Eye (tissue), 1 donor: ENCODE measurements around the gene BAIAP3.

Source experiments
- DNase-seq: peaks from one replicate; pipeline ENCODE4 v3.0.0-alpha.2; 2015

Gene BAIAP3

DNA sequence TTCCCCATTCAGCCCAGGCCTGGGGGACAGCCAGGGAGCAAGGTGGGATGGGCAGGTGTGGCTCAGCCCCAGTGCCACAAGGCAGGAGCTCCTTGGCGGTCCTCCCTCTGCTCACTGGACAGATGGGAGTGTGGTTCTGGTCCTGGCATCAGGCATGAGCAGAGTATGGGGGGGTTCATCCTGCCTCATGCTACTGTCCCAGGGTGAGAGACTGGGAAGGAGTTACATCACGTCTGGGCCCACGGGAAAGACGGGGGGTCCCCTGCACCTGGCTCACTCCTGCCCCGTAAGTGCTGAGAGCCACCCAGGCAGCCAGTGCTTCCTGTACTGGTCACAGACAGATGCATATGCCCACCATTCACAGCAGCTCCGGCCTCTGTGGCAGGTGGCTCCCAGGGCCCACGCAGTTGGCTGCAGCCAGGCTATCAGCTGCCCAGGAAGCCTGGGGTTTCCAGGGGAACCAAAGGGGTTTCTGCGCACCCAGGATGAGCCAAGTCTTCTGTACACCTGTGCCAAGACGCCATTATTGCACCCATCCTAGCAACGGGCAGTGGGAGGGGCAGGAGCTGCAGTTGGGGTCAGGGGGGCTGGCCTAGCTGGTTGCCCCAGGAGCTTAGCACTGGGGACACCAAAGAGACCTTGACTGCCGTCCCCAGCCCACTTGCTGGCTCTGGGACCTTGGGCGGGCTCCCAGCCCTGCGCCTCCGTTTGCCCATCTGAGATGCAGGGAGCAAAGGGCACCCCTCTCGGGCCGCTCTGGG, 1.9 kb downstream of the BAIAP3 start:
- DNase-seq = no peak

DNA sequence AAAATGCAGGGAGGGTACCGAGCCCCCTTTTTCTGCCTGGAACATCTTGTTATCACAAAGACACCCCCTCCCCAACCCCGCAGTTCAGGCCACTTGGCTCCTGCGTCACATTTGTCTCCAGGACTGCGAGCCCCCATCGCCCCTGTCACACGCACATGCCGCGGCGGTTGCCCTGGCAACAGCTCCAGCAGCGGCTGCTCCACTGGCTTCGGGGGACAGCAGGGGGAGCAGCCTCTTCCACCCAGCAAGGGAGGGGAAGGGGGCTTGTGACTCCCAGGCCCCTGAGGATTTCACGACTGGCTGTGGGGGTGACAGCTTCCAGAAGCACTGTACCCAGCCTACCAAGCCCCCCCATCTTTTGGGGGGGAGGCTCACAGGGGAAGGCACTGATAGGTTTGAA, 2.6 kb downstream of the BAIAP3 start:
- DNase-seq = peak; percentile 83

DNA sequence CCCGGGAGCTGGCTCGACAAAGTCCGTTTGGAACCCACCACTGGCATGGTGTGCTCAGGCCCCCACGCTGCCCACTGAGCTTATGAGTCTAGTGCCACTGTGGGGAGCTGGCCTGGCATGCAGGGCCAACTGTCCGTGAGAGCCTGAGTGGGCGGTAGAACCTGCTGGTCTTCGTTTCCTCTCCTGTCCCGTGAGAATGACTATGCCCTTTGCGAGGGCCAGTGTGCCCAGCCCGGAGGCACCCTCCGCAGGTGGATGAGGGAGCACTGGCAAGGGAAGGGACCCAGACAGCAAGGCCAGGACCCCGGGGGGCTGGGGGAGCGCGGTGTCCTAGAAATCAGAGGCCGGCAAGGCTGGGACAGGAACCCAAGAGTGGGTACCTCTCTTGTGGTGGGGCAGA, 3.2 kb downstream of the BAIAP3 start:
- DNase-seq = no peak

DNA sequence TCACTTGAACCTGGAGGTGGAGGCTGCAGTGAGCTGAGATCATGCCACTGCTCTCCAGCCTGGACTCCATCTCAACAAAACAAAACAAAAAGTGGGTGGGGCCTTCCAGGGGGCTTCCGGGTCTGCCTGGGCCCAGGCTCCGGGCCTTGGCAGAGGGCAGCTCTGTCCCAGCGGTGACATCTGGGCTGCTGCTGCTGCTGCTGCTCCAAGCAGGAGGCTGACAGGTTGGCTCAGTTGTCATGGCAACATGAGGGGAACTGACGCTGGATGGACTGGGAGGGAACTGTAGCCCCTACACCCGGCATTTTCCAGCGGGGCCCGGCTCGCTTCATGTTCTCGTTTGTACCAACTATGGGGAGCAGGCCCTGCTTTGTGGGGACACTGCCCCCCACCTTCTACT, 4.0 kb downstream of the BAIAP3 start:
- DNase-seq = peak; percentile 75

DNA sequence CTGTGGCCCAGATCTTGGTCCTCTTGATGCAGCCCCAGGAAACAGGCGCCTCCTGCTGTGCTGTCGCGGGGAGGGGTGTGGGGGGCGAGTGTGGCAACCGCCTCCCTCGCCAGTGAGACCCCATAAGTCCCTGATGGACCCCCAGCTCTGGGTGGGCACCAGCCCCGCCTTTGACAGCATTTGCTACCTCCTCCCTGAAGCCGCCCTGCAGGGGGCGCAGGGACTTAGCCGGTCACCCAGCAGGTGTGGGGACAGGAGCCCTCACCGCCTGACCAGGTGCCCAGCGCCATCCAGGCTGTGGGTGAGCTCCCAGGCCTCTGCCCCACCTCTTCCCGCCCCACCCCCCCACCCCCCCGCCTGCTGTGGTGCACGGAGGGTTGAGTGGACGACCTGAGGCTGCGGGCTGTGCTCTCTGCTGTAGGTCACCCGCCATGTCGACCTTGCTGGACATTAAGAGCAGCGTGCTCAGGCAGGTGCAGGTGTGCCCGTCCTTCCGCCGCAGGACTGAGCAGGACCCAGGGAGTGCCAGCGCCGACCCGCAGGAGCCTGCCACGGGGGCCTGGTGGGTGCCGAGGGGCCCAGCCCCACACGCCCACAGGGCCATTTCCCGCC, 4.8 kb downstream of the BAIAP3 start:
- no peak for DNase-seq

DNA sequence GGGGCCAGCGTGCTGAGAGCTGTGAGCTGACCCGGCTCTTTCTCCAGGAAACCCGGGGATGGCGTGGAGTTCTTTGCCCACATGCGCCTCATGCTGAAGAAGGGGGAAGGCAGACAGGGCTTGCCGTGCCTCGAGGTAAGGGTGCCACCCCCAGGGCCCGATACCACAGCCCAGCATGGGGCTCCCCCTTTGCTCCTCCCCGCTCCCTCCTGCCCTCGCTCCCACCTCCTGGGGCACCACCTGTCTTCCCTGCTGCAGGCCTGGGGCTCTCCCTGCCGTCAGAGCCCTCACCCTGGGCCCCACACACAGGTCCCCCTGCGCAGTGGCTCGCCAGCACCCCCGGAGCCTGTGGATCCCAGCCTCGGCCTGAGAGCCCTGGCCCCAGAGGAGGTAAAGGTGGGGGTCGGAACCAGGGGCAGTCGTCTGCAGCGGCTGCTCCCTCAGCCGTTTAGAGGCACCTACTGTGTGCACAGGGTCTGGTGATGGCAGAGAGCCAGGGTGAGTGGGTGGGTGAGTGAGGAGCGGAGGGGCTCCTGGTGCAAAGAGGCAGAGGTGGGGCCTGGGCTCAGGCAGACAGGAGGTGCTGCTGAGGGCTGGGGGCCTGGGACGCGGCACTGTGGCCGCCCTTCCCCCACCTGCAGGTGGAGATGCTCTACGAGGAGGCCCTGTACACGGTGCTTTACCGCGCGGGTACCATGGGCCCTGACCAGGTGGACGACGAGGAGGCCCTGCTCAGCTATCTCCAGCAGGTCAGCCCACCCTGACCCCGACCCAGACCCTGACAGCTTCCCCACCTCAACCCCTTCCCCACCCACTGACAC, 5.6 kb downstream of the BAIAP3 start:
- no peak for DNase-seq

DNA sequence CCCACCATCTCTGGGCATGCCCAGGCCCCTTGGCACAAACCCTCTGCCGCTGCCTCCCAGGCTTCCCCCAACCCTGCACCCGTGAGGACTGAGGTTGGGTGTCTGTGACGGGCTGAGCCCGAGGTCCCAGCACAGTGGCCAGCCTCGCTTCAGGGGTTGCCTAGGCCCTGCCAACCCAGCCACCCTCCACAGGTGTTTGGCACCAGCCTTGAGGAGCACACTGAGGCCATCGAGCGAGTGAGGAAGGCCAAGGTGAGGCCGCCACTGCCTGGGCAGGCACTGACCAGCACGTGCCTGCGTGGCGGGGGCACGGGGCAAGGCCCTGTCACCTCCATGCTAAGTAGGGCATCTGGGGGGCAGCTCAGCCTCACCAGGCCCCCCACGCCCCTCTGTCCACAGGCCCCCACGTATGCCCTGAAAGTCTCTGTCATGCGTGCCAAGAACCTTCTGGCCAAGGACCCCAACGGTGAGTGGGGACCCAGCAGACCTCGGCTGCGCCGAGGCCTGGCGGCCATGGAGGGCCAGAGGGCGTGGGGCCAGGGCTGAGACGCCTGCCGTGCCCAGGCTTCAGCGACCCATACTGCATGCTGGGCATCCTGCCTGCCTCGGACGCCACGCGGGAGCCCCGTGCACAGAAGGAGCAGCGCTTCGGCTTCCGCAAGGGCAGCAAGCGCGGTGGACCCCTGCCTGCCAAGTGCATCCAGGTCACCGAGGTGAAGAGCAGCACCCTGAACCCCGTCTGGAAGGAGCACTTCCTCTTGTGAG, 7.5 kb downstream of the BAIAP3 start:
- DNase-seq = no peak

DNA sequence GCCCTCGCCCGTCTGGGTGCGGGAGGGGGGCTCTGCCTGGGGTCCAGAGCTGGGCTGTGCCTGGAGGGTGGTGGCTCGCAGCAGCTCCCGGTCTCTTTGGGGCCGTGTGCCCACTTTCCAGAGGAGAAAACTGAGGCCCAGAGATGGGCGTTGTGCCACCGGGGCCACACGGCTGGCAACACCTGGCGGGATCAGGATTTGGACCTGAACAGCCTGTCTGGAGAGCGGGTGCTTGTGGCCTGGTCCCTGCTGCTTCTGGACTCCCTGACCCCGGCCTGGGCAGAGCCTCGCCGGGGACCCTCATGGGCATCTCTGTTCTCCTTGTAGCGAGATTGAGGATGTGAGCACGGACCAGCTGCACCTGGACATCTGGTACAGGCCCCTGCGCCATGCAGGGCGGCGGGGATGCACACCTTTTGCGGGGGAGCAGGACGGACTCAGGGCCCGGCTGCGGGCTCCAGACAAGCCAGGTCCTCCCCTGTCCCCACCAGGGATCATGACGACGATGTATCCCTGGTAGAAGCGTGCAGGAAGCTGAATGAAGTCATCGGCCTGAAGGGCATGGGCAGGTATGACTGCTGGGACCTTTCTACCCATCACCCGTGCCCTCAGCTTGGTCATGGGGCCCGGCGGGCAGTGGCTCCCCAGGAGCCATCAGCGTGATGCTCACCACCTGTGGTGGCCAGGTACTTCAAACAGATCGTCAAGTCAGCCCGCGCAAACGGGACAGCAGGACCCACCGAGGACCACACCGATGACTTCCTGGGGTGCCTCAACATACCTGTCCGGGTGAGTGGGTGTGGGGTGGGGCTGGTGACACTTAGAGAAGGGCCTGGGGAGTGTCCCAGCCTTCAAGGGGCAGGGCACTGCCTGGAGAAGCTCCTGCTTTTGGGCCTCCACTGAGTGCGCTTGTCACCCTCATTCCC, 8.3 kb downstream of the BAIAP3 start:
- DNase-seq = no peak

DNA sequence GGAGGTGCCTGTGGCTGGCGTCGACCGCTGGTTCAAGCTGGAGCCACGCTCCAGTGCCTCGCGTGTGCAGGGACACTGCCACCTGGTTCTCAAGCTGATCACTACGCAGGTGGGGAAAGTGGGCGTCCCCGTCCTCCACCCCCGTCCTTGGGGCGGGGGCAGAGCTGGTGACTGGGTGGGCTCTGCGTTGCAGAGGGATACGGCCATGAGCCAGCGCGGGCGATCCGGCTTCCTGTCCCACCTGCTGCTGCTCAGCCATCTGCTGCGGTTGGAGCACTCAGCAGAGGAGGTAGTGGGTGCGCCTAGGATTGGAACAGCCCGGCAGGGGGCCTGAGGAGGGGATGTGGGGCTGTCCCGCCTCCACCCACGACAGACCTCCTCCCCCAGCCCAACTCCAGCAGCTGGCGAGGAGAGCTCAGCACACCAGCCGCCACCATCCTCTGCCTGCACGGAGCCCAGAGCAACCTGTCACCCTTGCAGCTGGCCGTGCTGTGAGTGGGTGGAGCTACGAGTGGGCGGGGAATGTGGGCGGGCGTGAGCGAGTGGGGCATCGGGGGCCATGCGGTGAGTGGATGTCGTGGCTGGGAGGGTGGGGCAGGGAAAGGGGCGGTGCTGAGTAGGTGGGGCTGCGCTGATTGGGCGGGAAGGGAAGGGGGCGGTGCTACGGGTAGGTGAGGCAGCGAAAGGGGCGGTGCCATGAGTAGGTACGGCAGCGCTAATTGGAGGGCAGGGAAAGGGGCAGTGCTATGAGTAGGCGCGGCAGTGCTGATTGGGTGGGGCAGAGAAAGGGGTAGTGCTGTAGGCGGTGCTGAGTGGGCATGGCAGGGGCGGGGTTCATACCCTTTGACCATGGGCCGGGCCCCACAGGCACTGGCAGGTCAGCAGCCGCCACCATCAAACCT, 9.3 kb downstream of the BAIAP3 start:
- peak; percentile 97 for DNase-seq

DNA sequence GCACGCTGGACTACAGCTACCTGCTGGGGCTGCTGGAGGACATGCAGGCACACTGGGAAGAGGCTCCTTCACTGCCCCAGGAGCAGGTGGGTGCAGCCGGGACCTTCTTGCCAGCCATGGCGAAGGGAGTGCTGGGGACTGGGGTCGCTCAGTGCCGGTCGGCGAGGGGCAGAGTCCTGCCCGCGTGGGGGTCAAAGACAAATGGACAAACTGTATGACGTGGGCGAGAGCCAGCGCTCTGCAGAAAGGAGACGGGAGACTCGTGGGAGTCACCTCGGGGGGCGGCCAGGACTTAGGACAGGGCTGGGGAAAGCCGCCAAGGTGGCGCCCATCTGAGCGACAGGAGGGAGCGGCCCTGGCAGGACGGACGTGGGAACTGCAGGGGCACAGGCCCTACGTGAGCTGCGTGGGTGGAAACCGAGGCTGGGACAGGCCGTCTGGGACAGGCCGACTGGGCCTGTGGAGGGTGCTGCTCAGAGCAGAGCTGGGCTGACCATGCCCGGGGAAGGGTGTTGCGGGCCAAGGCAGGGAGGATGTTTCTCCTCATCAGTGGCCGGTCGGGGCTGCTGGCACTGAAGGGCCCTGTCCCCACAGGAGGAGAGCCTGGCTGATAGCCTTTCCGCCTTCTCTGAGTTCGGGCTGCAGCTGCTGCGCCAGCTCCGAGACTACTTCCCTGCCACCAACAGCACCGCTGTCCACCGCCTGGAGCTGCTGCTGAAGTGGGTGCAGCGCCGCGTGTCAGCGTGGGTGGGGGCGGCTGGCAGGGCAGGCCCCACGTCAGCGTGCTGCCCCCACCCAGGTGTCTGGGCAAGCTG, 10.2 kb downstream of the BAIAP3 start:
- no peak for DNase-seq

DNA sequence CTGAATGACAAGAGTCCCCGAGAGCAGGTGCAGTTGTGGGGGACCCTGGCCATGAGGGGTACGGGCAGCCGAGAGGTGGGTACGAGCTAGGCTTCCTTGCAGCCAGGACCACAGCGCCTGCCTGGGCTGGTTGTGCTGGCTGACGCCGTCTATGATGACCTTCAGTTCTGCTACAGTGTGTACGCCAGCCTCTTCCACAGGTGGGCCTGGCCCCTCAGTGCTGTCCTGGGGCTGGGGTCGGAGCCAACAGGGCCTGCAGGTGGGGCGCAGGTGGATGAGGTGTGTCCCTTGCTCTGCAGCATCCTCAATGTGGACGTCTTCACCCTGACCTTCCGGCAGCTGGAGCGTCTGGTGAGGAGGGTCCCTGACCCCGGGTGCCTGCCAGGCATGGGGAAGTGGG, 11.1 kb downstream of the BAIAP3 start:
- no peak for DNase-seq

DNA sequence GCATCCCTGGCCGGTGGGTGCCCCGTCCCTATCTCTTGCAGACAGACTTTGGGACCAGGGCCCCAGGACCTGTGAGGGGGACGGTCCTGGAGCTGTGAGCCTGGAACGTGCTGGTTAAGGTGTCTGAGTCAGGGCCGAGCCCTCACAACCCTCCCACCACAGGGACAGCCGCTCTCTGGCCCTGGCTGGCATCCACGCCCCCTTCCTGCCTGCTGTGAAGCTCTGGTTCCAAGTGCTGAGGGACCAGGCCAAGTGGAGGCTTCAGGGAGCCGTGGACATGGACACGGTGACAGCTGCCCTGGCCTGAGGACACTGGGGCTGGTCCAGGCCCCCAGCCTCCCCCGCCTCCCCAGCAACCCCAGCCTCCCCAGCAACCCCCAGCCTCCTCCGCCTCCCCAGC, 11.6 kb downstream of the BAIAP3 start:
- DNase-seq = no peak

DNA sequence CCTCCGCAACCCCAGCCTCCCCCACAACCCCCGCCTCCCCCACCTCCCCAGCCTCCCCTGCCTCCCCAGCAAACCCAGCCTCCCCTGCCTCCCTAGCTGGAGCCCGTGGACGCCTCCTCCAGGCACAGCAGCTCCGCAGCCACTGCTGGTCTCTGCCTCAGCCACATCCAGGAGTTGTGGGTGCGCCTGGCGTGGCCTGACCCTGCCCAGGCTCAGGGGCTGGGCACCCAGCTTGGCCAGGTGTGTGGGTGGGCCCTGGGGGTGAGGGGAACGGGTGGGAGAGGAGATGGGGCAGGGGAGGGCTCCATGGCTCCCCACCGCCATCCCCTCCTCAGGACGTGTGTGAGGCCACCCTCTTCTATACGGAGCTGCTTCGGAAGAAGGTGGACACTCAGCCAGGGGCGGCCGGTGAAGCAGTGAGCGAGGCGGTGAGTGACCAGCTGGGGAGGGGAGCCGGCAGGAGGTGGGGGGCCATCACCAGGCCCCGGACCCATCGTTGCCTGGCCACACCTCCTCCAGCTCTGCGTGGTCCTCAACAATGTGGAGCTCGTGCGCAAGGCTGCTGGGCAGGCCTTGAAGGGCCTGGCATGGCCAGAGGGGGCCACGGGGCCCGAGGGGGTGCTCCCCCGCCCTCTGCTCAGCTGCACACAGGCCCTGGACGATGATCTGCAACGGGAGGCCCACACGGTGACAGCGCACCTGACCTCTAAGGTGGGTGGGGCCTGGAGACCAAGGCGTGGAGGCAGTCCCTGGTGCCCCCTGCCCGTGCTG, 12.4 kb downstream of the BAIAP3 start:
- no peak for DNase-seq

DNA sequence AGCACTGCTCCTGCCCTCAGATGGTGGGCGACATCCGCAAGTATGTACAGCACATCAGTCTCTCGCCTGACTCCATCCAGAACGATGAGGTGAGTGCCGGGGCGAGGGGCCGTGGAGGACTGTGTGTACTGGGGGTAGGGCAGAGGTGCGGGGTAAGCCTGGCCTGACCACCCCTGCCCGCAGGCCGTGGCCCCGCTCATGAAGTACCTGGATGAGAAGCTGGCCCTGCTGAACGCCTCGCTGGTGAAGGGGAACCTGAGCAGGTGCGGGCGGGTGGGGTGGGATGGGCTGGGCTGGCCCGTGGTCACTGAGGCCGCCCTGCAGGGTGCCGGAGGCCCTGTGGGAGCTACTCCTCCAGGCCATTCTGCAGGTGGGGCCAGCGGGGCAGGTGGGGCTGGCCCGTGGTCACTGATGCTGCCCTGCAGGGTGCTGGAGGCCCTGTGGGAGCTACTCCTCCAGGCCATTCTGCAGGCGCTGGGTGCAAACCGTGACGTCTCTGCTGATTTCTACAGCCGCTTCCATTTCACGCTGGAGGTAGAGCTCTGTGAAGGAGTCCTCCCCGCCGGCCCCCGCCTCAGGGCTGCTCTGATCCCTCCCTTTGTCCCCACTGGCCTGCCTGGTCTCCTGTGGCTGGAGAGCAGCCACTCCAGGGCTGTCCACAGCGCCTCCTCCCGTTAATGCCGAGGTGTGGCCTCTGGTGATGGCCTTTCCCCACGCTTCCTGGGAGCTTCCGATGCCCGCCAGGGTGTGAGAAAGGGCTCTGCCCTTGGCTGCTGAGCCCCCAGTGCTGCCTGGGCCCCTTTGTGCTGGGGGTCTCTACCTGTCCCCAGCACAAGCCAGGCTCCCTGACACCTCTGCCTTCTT, 13.2 kb downstream of the BAIAP3 start:
- no peak for DNase-seq

DNA sequence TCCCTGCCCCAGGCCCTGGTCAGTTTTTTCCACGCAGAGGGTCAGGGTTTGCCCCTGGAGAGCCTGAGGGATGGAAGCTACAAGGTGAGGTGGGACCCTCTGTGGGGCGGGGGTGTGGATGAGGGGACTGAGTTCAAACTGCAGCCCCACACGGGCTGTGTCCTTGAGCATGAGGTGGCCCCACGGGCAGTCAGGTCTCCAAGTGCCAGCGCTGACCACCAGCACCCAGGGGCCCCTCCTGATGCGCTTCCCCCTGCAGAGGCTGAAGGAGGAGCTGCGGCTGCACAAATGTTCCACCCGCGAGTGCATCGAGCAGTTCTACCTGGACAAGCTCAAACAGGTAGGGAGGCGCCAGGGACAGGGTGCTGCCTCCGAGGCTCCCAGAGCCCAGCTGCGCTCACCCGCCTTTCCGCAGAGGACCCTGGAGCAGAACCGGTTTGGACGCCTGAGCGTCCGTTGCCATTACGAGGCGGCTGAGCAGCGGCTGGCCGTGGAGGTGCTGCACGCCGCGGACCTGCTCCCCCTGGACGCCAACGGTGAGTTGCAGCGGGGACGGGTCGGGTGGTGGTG, 13.9 kb downstream of the BAIAP3 start:
- DNase-seq = no peak

DNA sequence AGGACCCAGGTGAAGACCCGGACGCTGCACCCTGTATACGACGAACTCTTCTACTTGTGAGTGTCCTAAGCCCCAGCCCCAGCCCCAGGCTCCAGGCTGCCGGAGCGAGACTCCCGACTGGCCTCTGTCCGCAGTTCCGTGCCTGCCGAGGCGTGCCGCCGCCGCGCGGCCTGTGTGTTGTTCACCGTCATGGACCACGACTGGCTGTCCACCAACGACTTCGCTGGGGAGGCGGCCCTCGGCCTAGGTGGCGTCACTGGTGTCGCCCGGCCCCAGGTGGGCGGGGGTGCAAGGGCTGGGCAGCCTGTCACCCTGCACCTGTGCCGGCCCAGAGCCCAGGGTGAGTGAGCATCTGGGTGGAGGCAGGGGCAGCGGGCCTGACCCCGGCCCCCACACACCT, 14.5 kb downstream of the BAIAP3 start:
- DNase-seq = no peak

DNA sequence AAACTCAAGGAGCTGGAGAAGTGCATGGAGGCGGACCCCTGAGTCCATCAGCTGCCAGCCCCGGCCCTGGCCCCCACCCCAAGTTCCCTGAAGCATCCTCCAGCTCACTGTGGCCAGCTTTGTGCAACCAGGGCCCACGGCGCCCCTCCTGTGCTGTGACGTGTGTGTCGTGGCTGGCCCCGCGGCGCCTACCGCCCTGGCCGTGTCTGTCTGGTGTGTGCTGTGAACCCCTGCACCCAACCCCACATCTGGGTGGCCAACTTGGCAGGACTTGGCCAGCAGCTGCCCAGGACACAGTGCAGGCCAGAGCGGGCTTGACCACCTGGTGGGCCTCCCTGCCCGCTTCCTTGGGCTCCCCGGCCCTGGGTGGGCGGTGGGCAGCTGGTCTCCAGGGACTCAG, 15.0 kb downstream of the BAIAP3 start:
- no peak for DNase-seq

DNA sequence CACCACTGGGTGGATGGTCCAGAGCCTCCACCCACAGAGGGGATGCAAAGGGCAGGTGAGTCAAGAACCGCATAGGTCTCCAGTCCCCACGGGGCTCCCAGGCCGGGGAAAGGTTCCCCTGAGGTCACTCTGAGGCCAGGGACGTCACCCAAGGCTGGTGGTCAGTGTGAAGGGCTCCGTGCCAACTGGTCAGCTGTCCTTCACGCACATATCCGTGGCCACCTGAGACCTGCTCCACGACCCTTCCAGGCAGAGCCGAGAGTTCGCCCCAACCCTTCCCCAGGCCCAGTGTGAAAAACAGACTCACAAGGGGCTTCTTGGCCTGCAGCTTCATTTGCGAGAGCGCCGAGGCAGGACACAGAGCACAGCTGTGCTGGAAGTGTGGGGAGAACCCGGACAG, 15.5 kb downstream of the BAIAP3 start:
- no peak for DNase-seq
